Smooth muscle cell of the brain vasculature (primary cell): ENCODE results near the gene TTC19.
"Not testable (repeated sequence)": the region's sequence is repeated elsewhere in the genome, so short reads cannot be mapped to it uniquely, and the experiment has no call there.

Source experiments
- DNase-seq: peaks from one replicate; pipeline ENCODE4 v3.0.0-alpha.2; 2012; ENCODE audit warnings: low read depth, low spot score

TTC19 gene

GRCh38 chr17:16027708-16028584 lies 28.3 kb downstream of the TTC19 start:
- DNase-seq = peak; percentile 50

- DNase-seq = no peak
Measured at GRCh38 chr17:16033729-16034349, 34.2 kb downstream of the TTC19 start.

- no peak for DNase-seq
Measured at GRCh38 chr17:16036261-16036660, 36.6 kb downstream of the TTC19 start.

- DNase-seq = no peak
Measured at GRCh38 chr17:16037636-16038035, 38.0 kb downstream of the TTC19 start.

- DNase-seq = no peak
Measured at GRCh38 chr17:16040710-16041251, 41.2 kb downstream of the TTC19 start.

GRCh38 chr17:16044487-16044886 lies 44.9 kb downstream of the TTC19 start:
- no peak for DNase-seq

GRCh38 chr17:16046966-16047365 lies 47.3 kb downstream of the TTC19 start:
- no peak for DNase-seq

- no peak for DNase-seq
Measured at GRCh38 chr17:16048811-16049449, 49.3 kb downstream of the TTC19 start.

- DNase-seq = no peak
Measured at GRCh38 chr17:16050844-16051243, 51.2 kb downstream of the TTC19 start.

GRCh38 chr17:16052486-16052885 lies 52.9 kb downstream of the TTC19 start:
- DNase-seq = no peak

- DNase-seq = not testable (repeated sequence)
Measured at GRCh38 chr17:16055139-16055538, 55.5 kb downstream of the TTC19 start.

- no peak for DNase-seq
Measured at GRCh38 chr17:16061631-16062030, 62.0 kb downstream of the TTC19 start.

GRCh38 chr17:16066125-16066524 lies 66.5 kb downstream of the TTC19 start:
- DNase-seq = no peak

- DNase-seq = no peak
Measured at GRCh38 chr17:16068323-16068722, 68.7 kb downstream of the TTC19 start.

GRCh38 chr17:16072031-16072430 lies 72.4 kb downstream of the TTC19 start:
- no peak for DNase-seq

- DNase-seq = no peak
Measured at GRCh38 chr17:16073845-16074244, 74.2 kb downstream of the TTC19 start.

GRCh38 chr17:16074423-16074822 lies 74.8 kb downstream of the TTC19 start:
- DNase-seq = no peak

GRCh38 chr17:16075949-16076348 lies 76.3 kb downstream of the TTC19 start:
- DNase-seq = no peak
